SK-N-SH (cell line): Measurements from ENCODE around the gene FOS.

ENCODE experiments used
- EP300 ChIP-seq, 2 experiments: IDR thresholded peaks; 2 replicates each; pipeline versions ENCODE4 v1.4.0 to v1.6.1; 2012; ENCODE audit warnings: borderline replicate concordance in 1 of 2, low read depth in 1 of 2, low read length in 1 of 2
- EZH2phosphoT487 ChIP-seq: fragments of 200-600 bp; sonication (generic); IDR thresholded peaks from 2 replicates; pipeline ENCODE4 v1.6.1; 2017; ENCODE audit warnings: low read depth, mixed run types, mild to moderate bottlenecking, antibody characterized with exemption, moderate library complexity, borderline replicate concordance
- MAX ChIP-seq: IDR thresholded peaks from 2 replicates; pipeline ENCODE4 v1.4.0; 2012; ENCODE audit warnings: low read depth
- NRF1 ChIP-seq: IDR thresholded peaks from 2 replicates; pipeline ENCODE4 v1.6.1; 2012; ENCODE audit warnings: low read depth, mild to moderate bottlenecking, low read length
- RAD21 ChIP-seq: IDR thresholded peaks from 2 replicates; pipeline ENCODE4 v1.6.1; 2012; ENCODE audit warnings: mild to moderate bottlenecking, low read length
- SIN3A ChIP-seq: IDR thresholded peaks from 2 replicates; pipeline ENCODE4 v1.6.1; 2012; ENCODE audit warnings: low read depth, mild to moderate bottlenecking, low read length, moderate library complexity, borderline replicate concordance
- SMC3 ChIP-seq: IDR thresholded peaks from 2 replicates; pipeline ENCODE4 v1.6.1; 2012; ENCODE audit warnings: low read depth, low read length, improper control_type of control experiment
- TF ChIP-seq, protein P1 (sequence below): fragments of 200-600 bp; sonication (generic); IDR thresholded peaks from 2 replicates; pipeline ENCODE4 v1.6.1; 2017; ENCODE audit warnings: antibody characterized with exemption, mild to moderate bottlenecking, moderate library complexity

GRCh38 chr14:75240781-75241180 is 37.8 kb upstream of the FOS start:
- TF ChIP-seq RAD21 (no peak), EZH2phosphoT487 (no peak), SMC3 (no peak), MAX (no peak), NRF1 (no peak), EP300 (IDR thresholded peaks at IDR 0.05; ENCODE audit: borderline replicate concordance in 1 of 2, low read depth in 1 of 2, low read length in 1 of 2) (no peak), SIN3A (no peak)
- TF ChIP-seq, protein P1, sequence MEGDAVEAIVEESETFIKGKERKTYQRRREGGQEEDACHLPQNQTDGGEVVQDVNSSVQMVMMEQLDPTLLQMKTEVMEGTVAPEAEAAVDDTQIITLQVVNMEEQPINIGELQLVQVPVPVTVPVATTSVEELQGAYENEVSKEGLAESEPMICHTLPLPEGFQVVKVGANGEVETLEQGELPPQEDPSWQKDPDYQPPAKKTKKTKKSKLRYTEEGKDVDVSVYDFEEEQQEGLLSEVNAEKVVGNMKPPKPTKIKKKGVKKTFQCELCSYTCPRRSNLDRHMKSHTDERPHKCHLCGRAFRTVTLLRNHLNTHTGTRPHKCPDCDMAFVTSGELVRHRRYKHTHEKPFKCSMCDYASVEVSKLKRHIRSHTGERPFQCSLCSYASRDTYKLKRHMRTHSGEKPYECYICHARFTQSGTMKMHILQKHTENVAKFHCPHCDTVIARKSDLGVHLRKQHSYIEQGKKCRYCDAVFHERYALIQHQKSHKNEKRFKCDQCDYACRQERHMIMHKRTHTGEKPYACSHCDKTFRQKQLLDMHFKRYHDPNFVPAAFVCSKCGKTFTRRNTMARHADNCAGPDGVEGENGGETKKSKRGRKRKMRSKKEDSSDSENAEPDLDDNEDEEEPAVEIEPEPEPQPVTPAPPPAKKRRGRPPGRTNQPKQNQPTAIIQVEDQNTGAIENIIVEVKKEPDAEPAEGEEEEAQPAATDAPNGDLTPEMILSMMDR: no peak
